ENCODE results near the gene BMPR1B. TPM values are rescaled to one million over a fixed set of nuclear protein-coding genes. Genes with fewer than 3 reads are reported as not detected.

Gene BMPR1B
- total and polyA plus RNA-seq, 2 of the 8 experiments (the other 6 are each of a cell fraction or from before 2014, with no cell fraction given) = 0.14 to 1.1 TPM

GRCh38 chr4:95061220-95061619 is 303.5 kb downstream of the BMPR1B start:
- Histone ChIP-seq H4K5ac (ENCODE audit: insufficient read length, low read depth, low read length) (no peak overlapping the region), H4K8ac (ENCODE audit: extremely low read depth, insufficient read depth, low read length) (no peak overlapping the region), H3K18ac (ENCODE audit: extremely low read depth, low read length) (no peak overlapping the region), H3K9ac (replicated peaks in 1 of 4; ENCODE audit: extremely low read depth in 1 of 4, low read depth in 3 of 4, low read length in 3 of 4) (no peak overlapping the region), H3K9me3 (ENCODE audit: insufficient read depth in 2 of 2, low read depth in 1 of 2, low read length in 1 of 2) (peaks cover 0 to 2% of the 10 kb centered on the region in 2 experiments; a peak in 1 of 4 replicates), H2AK5ac (ENCODE audit: low read depth, low read length) (no peak overlapping the region), H3K36me3 (ENCODE audit: control insufficient read depth in 2 of 4, insufficient read depth in 4 of 4, low read length in 3 of 4) (no peaks in the 10 kb centered on the region), H3K4me2 (ENCODE audit: insufficient read depth in 1 of 2, low read depth in 2 of 2, low read length in 2 of 2) (no peak overlapping the region), H3K27ac (ENCODE audit: low read depth, low read length) (no peak overlapping the region), H3K23ac (ENCODE audit: insufficient read length) (no peak overlapping the region), H4K20me1 (replicated peaks in 1 of 2; ENCODE audit: control insufficient read depth in 1 of 2, insufficient read depth in 2 of 2, low read length in 2 of 2) (no peaks in the 10 kb centered on the region), H3K56ac (replicated peaks; ENCODE audit: insufficient read length, low read depth, low read length) (no peak overlapping the region), H3K27me3 (replicated peaks in 1 of 4; ENCODE audit: control insufficient read depth in 3 of 4, extremely low read depth in 1 of 4, insufficient read depth in 3 of 4, low read length in 3 of 4) (no peaks in the 10 kb centered on the region), H2BK12ac (ENCODE audit: low read depth, low read length) (no peak overlapping the region), H2BK20ac (ENCODE audit: low read length) (no peak overlapping the region), H3K79me1 (ENCODE audit: low read depth, low read length) (no peaks in the 10 kb centered on the region), H3K4ac (replicated peaks; ENCODE audit: insufficient read length, low read depth, low read length) (no peak overlapping the region), H2AFZ (ENCODE audit: low read length) (no peak overlapping the region), H3K4me1 (replicated peaks in 1 of 4; ENCODE audit: control insufficient read depth in 3 of 4, insufficient read depth in 4 of 4, low read length in 3 of 4) (no peaks in the 10 kb centered on the region), H2BK15ac (ENCODE audit: low read length) (no peak overlapping the region), H2BK120ac (replicated peaks; ENCODE audit: low read depth, low read length) (no peak overlapping the region), H2BK5ac (ENCODE audit: low read depth, low read length) (no peak overlapping the region), H3K14ac (ENCODE audit: insufficient read length) (no peak overlapping the region), H3K23me2 (ENCODE audit: low read depth, low read length) (no peaks in the 10 kb centered on the region), H3K79me2 (ENCODE audit: control insufficient read depth in 1 of 2, insufficient read depth in 2 of 2, low read length in 2 of 2) (no peaks in the 10 kb centered on the region), H4K91ac (replicated peaks; ENCODE audit: insufficient read length, low read length) (no peak overlapping the region), H3K4me3 (ENCODE audit: extremely low read depth in 1 of 4, insufficient read depth in 2 of 4, low read depth in 3 of 4, low read length in 4 of 4) (no peak overlapping the region)
- DNase-seq (ENCODE audit: low read depth in 1 of 2, low spot score in 2 of 2) = no peak
- WGBS, 2 experiments (ENCODE audit: extremely low coverage in 1 of 2, insufficient coverage in 1 of 2, insufficient read length in 1 of 2, insufficient replicate concordance in 2 of 2, low coverage in 1 of 2, low lambda C conversion rate in 2 of 2, missing lambda C conversion rate in 1 of 2) = 83% methylated on average over 2 of the region's 2 CpGs; no CpG with 5 or more reads in 1 of the 2 experiments
- no peak for FAIRE-seq
- POLR2A ChIA-PET (ENCODE audit: partially characterized antibody) = no interaction called here
- TF ChIP-seq POU5F1 (IDR thresholded peaks at IDR 0.05; ENCODE audit: low read depth, low read length) (no peak), SIRT6 (IDR thresholded peaks at IDR 0.05; ENCODE audit: low read length) (no peak), CBX5 (IDR thresholded peaks at IDR 0.05; ENCODE audit: low read depth, low read length) (no peak), CHD1 (IDR thresholded peaks at IDR 0.05; ENCODE audit: low read depth, low read length) (no peak), HDAC2 (IDR thresholded peaks at IDR 0.05; ENCODE audit: borderline replicate concordance in 1 of 2, low read depth in 2 of 2, low read length in 2 of 2) (no peak), ZNF274 (IDR thresholded peaks at IDR 0.05; ENCODE audit: borderline replicate concordance, extremely low read depth, low read length) (no peak)
- CTCF ChIA-PET (ENCODE audit: partially characterized antibody) = interaction anchor here (0.7 kb wide), 1 partner anchor 30 kb away, joined by 3 read pairs; no protein-coding TSS in a partner anchor

Measured in H1 (cell line).